HG03575 (cell line): ENCODE data around the gene BRF1.
"Not testable (repeated sequence)": the region's sequence is repeated elsewhere in the genome, so short reads cannot be mapped to it uniquely, and the experiment has no call there.

Experiments used
- ATAC-seq: cut with Tn5 transposase; IDR thresholded peaks from one replicate; pipeline ENCODE4 v1.9.1; 2021; ENCODE audit not compliant: unreplicated experiment, insufficient number of reproducible peaks, low FRiP score; ENCODE audit errors: extremely low read depth

Gene BRF1

GRCh38 chr14:105322791-105323556 lies 22.2 kb upstream of the BRF1 start:
- ATAC-seq = no peak

GRCh38 chr14:105317546-105317945 lies 16.7 kb upstream of the BRF1 start:
- no peak for ATAC-seq

GRCh38 chr14:105316968-105317510 lies 16.2 kb upstream of the BRF1 start:
- ATAC-seq = no peak

- no peak for ATAC-seq
Observed at GRCh38 chr14:105316577-105316941, 15.8 kb upstream of the BRF1 start.

GRCh38 chr14:105315941-105316576 lies 15.3 kb upstream of the BRF1 start:
- no peak for ATAC-seq

GRCh38 chr14:105315211-105315721 lies 14.5 kb upstream of the BRF1 start:
- no peak for ATAC-seq

- no peak for ATAC-seq
Observed at GRCh38 chr14:105314287-105315200, 13.7 kb upstream of the BRF1 start, which contains the start of gene PACS2. Gene PACS2 (plus strand): TSS chr14:105314748. CDS start chr14:105314919, 171 bp downstream.

- no peak for ATAC-seq
Observed at GRCh38 chr14:105313381-105314286, 12.8 kb upstream of the BRF1 start.

GRCh38 chr14:105312973-105313372 lies 12.2 kb upstream of the BRF1 start:
- ATAC-seq = no peak

GRCh38 chr14:105311838-105312237 lies 11.0 kb upstream of the BRF1 start:
- no peak for ATAC-seq

GRCh38 chr14:105309371-105309770 lies 8.6 kb upstream of the BRF1 start:
- no peak for ATAC-seq

GRCh38 chr14:105307052-105307727 lies 6.4 kb upstream of the BRF1 start:
- ATAC-seq = no peak

- no peak for ATAC-seq
Observed at GRCh38 chr14:105305791-105306190, 5.0 kb upstream of the BRF1 start.

GRCh38 chr14:105305345-105305744 lies 4.5 kb upstream of the BRF1 start:
- no peak for ATAC-seq

- no peak for ATAC-seq
Observed at GRCh38 chr14:105304565-105304964, 3.8 kb upstream of the BRF1 start.

- ATAC-seq = no peak
Observed at GRCh38 chr14:105303949-105304348, 3.1 kb upstream of the BRF1 start.

- not testable (repeated sequence) for ATAC-seq
Observed at GRCh38 chr14:105301915-105302249, 1.1 kb upstream of the BRF1 start.
